Measurements from ENCODE around the gene TRAPPC2B.

DNA sequence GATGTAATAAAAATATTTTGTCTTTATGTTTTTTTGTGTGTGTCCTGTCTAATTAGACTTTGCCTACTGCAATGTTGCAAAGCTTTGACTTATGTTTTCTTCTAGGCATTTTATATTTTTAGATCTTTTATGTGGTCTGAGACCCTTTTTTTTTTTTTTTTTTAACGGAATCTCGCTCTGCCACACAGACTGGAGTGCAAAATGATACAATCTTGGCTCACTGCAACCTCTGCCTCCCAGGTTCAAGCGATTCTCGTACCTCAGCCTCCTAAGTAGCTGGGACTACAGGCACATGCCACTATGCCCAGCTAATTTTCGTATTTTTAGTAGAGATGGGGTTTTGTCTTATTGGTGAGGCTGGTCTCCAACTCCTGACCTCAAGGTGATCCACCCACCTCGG lies 20.8 kb upstream of the TRAPPC2B start:
- TF ChIP-seq, protein P1, sequence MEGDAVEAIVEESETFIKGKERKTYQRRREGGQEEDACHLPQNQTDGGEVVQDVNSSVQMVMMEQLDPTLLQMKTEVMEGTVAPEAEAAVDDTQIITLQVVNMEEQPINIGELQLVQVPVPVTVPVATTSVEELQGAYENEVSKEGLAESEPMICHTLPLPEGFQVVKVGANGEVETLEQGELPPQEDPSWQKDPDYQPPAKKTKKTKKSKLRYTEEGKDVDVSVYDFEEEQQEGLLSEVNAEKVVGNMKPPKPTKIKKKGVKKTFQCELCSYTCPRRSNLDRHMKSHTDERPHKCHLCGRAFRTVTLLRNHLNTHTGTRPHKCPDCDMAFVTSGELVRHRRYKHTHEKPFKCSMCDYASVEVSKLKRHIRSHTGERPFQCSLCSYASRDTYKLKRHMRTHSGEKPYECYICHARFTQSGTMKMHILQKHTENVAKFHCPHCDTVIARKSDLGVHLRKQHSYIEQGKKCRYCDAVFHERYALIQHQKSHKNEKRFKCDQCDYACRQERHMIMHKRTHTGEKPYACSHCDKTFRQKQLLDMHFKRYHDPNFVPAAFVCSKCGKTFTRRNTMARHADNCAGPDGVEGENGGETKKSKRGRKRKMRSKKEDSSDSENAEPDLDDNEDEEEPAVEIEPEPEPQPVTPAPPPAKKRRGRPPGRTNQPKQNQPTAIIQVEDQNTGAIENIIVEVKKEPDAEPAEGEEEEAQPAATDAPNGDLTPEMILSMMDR (conservative IDR thresholded peaks at IDR 0.05; ENCODE audit: low read depth, low read length) = no peak
- no peak for TF ChIP-seq EZH2phosphoT487 (IDR thresholded peaks at IDR 0.05; ENCODE audit: borderline replicate concordance, low read length)
- no peak for TF ChIP-seq EZH2 (IDR thresholded peaks at IDR 0.05; ENCODE audit: low read length, unreplicated experiment)

All from PC-3 (cell line).